ENCODE measurements around the gene UGT3A2.

Gene UGT3A2

DNA sequence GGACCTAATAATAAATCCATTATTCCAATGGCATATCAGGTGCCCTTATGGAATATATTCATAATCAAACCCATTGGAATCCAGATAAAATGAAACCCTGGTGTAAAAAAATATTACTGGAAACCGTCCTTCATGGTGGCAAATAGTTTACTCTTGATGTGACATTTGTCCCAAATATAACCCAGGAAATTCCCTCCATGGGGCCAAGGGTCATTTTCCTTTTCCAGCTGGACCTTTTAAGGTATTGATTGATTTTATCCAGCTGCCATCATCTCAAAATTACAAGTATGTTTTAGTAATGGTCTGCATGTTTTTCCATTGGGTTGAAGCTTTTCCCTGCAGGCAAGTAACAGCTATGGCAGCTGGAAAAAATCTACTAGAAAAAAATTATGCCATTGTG lies 67.1 kb downstream of the UGT3A2 start:
- DNase-seq = no peak

DNA sequence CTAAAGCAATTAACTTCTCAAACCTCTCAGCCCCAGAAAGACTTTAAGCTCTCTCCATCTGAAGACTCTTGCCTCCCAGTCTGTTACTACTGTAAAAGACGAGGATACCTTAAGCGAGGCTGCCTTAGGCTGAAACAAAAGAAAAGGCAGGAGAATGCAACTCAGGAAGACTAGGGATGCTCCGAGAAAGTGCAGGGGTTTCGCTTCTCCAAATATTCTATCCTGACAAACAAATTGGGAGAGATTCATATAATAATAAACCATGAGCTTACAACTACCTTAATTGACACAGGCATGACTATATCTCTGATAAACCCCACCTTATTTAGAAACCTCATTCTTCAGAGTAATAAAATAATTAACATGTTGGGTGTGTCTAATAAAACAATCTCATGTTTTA lies 70.6 kb downstream of the UGT3A2 start:
- no peak for DNase-seq

- no peak for DNase-seq
Measured at GRCh38 chr5:35990941-35991611, 75.6 kb downstream of the UGT3A2 start, which contains the start of gene UGT3A1. TSS of gene UGT3A1 (minus strand) at chr5:35991390. CDS start at chr5:35991240, 150 bp downstream.

DNA sequence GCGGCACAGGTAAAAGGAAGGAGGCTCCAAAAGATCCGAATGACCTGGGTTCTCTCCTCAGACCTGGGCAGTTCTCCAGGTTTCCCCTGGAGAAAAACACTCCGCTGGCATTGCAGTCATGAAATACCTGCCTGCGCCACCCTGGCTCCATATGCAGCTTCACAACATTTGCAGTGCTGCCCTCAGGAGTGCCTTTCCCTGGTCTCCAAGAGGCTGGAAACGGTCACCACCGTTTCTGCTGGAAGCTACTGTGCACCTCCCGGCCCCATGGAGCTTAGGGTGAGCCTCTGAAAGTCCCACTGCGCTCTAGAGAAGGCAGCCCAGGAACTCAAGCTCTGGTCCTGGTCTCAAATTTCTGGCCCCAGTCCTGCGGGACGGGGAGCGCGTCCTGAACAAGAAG lies 76.2 kb downstream of the UGT3A2 start:
- DNase-seq = no peak

GRCh38 chr5:35988529-35988928 lies 78.2 kb downstream of the UGT3A2 start:
- no peak for DNase-seq

DNA sequence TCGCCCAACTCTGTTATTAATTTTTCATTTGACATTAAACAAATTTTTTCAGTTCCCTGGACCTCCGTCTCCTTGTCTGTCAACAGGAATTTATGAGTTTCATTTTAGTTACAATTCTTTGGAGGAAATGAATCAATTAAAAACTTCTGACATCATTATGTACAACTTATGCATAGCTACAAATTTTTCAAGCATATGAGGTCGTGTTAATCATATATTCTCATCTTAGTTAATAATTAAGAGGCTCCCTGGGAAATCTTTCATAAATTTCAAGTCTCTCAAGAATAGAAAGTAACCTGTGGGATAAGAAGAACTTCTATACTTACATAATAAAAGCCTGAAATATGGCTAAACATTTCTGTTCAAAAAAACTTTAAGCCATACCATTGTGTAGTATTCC lies 78.9 kb downstream of the UGT3A2 start:
- no peak for DNase-seq
